Measurements from ENCODE around the gene LAMTOR1.

GRCh38 chr11:72123117-72123653 is 20.1 kb upstream of the LAMTOR1 start:
- TF ChIP-seq, protein P1, sequence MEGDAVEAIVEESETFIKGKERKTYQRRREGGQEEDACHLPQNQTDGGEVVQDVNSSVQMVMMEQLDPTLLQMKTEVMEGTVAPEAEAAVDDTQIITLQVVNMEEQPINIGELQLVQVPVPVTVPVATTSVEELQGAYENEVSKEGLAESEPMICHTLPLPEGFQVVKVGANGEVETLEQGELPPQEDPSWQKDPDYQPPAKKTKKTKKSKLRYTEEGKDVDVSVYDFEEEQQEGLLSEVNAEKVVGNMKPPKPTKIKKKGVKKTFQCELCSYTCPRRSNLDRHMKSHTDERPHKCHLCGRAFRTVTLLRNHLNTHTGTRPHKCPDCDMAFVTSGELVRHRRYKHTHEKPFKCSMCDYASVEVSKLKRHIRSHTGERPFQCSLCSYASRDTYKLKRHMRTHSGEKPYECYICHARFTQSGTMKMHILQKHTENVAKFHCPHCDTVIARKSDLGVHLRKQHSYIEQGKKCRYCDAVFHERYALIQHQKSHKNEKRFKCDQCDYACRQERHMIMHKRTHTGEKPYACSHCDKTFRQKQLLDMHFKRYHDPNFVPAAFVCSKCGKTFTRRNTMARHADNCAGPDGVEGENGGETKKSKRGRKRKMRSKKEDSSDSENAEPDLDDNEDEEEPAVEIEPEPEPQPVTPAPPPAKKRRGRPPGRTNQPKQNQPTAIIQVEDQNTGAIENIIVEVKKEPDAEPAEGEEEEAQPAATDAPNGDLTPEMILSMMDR (IDR thresholded peaks at IDR 0.05): no peak
- no peak for TF ChIP-seq POLR2A (IDR thresholded peaks at IDR 0.05)

All from Peyer's patch (tissue), 4 donors.